BJ (cell line): Measurements from ENCODE around the gene LILRA2. TPM values are rescaled to one million over a fixed set of nuclear protein-coding genes. Genes with fewer than 3 reads are reported as not detected.
"Not testable (repeated sequence)": the region's sequence is repeated elsewhere in the genome, so short reads cannot be mapped to it uniquely, and the experiment has no call there.

Experiments used
- CTCF ChIA-PET: fragments of 350-600 bp; formaldehyde crosslinking; extraction: SDS; loops from one replicate; lab custom pipeline; 2021; ENCODE audit warnings: antibody characterized with exemption, inconsistent platforms; lab: Yijun Ruan, JAX
- POLR2A ChIA-PET: fragments of 300-600 bp; sonication (Branson Sonifier 250); formaldehyde crosslinking; extraction: SDS; loops from one replicate; lab custom pipeline; 2021; ENCODE audit warnings: antibody characterized with exemption; lab: Charles Lee
- DNase-seq: peaks from one replicate; pipeline ENCODE4 v3.0.0-alpha.2; 2011; ENCODE audit warnings: low read depth
- H3K27me3 ChIP-seq: 2 replicates; pipeline ENCODE4 v1.6.0; 2011; ENCODE audit warnings: low read length; ENCODE audit not compliant: control insufficient read depth, insufficient read depth
- H3K36me3 ChIP-seq: 2 replicates; pipeline ENCODE4 v1.5.1; 2011; ENCODE audit warnings: low read length; ENCODE audit not compliant: control insufficient read depth, insufficient read depth
- H3K4me3 ChIP-seq: 2 replicates; pipeline ENCODE4 v1.5.1; 2011; ENCODE audit warnings: low read depth, mild to moderate bottlenecking, control low read depth, low read length
- polyA plus RNA-seq: library from polyadenylated mRNA; depleted of rRNA; stranded (reverse); fragments of >200 nt; gene quantifications from 2 replicates; pipeline ENCODE4 v1.2.3, GENCODE V29; 2011
- TF ChIP-seq, protein P1 (sequence below): IDR thresholded peaks from 2 replicates; pipeline ENCODE4 v1.5.1; 2011; ENCODE audit warnings: low read depth, mild to moderate bottlenecking, control low read depth, inconsistent platforms, low read length, moderate library complexity; ENCODE audit not compliant: insufficient read depth

Gene LILRA2
- polyA plus RNA-seq, 1 experiment = not detected

DNA sequence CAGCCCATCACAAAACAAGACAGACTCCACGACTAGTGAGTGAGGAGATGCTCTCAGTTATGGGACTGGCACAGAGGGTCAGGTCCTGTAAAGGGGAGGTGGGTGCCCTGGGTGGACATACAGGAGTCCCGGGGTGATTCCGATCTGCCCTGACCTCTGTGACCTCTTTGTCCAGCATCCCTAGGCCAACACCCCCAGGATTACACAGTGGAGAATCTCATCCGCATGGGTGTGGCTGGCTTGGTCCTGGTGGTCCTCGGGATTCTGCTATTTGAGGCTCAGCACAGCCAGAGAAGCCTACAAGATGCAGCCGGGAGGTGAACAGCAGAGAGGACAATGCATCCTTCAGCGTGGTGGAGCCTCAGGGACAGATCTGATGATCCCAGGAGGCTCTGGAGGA lies 13.4 kb downstream of the LILRA2 start:
- ChIA-PET POLR2A (no interaction called here), CTCF (no interaction called here)
- H3K36me3 ChIP-seq = no peaks in the 10 kb centered on the region
- TF ChIP-seq, protein P1, sequence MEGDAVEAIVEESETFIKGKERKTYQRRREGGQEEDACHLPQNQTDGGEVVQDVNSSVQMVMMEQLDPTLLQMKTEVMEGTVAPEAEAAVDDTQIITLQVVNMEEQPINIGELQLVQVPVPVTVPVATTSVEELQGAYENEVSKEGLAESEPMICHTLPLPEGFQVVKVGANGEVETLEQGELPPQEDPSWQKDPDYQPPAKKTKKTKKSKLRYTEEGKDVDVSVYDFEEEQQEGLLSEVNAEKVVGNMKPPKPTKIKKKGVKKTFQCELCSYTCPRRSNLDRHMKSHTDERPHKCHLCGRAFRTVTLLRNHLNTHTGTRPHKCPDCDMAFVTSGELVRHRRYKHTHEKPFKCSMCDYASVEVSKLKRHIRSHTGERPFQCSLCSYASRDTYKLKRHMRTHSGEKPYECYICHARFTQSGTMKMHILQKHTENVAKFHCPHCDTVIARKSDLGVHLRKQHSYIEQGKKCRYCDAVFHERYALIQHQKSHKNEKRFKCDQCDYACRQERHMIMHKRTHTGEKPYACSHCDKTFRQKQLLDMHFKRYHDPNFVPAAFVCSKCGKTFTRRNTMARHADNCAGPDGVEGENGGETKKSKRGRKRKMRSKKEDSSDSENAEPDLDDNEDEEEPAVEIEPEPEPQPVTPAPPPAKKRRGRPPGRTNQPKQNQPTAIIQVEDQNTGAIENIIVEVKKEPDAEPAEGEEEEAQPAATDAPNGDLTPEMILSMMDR = no peak
- no peak overlapping the region for H3K4me3 ChIP-seq
- no peak for DNase-seq
- H3K27me3 ChIP-seq = no peaks in the 10 kb centered on the region

DNA sequence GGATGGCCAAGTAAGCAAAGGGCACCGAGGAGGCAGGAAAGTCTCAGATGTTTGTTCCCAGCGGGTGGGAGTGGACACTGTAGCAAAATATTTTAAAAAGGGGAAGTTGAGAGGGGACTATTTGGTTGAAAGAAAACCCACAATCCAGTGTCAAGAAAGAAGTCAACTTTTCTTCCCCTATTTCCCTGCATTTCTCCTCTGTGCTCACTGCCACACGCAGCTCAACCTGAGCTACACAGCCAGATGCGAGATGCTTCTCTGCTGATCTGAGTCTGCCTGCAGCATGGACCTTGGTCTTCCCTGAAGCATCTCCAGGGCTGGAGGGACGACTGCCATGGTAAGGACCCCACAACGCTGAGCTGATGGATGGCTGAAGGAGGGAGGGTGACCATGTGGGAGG lies 19.9 kb downstream of the LILRA2 start, which contains the start of gene LILRA1:
LILRA1 (plus strand) TSS at position 188 of the 400 bp plus-strand sequence. CDS start 613 bp downstream, outside the sequence.
- H3K27me3 ChIP-seq, H3K4me3 ChIP-seq, POLR2A ChIA-PET, H3K36me3 ChIP-seq, DNase-seq, CTCF ChIA-PET: not testable (repeated sequence)

DNA sequence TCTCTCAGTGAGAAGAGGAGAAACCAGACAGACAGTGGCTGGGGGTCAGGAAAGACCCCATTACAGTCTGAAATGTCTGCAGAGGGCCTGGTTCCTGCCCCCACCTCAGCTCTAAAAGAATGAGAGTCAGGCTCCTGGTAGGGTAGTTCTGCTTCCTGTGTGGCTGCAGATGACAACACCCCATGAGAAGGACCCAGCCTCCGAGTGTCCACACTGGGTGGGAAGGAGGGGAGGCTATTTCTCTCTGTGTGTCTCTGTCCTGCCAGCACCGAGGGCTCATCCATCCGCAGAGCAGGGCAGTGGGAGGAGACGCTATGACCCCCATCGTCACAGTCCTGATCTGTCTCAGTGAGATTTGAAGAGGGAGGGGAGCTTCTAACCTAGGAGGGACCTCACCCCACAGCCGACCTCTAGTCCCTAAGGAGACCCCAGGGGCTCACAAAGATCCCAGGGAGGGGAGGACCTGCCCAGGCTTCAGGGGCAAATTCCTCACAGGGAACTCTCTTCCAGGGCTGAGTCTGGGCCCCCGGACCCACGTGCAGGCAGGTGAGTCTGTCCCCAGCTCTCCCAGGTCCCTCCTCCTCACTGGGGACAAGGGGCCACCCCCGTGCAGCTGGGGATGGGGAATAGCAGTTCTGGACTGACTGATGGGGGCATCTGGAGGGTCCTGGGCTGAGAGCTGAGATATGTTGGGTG lies 20.5 kb downstream of the LILRA2 start:
- H3K27me3 ChIP-seq, H3K4me3 ChIP-seq, CTCF ChIA-PET, H3K36me3 ChIP-seq, POLR2A ChIA-PET, DNase-seq: not testable (repeated sequence)

DNA sequence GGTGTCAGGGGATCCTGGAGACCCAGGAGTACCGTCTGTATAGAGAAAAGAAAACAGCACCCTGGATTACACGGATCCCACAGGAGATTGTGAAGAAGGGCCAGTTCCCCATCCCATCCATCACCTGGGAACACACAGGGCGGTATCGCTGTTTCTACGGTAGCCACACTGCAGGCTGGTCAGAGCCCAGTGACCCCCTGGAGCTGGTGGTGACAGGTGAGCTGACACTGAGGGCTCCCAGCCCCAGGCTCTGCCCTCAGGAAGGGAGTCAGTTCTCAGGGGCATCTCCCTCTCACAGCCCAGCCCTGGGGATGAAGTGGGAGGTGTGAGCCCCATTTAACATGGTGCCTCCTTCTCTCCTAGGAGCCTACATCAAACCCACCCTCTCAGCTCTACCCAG lies 21.1 kb downstream of the LILRA2 start:
- H3K36me3 ChIP-seq = no peaks in the 10 kb centered on the region
- H3K4me3 ChIP-seq = no peak overlapping the region
- ChIA-PET POLR2A (no interaction called here), CTCF (no interaction called here)
- DNase-seq = no peak
- TF ChIP-seq, protein P1 = no peak
- no peaks in the 10 kb centered on the region for H3K27me3 ChIP-seq

DNA sequence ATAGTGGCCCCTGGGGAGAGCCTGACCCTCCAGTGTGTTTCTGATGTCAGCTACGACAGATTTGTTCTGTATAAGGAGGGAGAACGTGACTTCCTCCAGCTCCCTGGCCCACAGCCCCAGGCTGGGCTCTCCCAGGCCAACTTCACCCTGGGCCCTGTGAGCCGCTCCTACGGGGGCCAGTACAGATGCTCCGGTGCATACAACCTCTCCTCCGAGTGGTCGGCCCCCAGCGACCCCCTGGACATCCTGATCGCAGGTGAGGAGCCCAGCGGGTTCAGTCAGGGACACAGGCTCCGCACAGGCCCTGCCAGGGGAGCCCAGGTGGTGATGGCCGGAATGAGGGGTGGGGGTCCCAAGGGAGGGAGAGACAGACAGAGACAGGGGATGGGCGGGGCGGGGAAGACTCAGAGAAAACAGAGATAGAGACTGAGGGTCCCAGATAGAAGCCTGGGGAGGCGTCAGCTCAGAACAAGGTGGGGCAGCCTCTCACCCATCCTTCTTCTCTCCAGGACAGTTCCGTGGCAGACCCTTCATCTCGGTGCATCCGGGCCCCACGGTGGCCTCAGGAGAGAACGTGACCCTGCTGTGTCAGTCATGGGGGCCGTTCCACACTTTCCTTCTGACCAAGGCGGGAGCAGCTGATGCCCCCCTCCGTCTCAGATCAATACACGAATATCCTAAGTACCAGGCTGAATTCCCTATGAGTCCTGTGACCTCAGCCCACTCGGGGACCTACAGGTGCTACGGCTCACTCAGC lies 22.3 kb downstream of the LILRA2 start:
- H3K36me3 ChIP-seq, DNase-seq, H3K4me3 ChIP-seq, CTCF ChIA-PET, POLR2A ChIA-PET, H3K27me3 ChIP-seq: not testable (repeated sequence)

DNA sequence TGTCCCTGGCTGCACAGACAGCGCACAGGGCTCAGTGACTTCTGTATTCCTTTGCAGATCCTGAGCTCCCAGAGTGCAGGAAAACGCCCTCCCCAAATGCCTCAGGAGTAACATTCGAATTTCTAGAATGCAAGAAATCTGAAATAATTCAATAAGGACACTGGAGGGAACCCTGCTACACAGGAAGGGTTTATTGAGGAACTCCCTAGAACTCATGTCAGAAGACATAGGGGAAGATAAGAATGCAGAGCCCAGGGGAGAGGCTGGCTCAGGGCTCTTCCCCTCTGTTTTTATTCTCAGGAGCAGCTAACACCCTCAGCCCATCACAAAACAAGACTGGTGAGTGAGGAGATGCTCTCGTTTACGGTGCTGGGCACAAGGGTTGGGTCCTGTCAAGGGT lies 26.6 kb downstream of the LILRA2 start:
- ChIA-PET POLR2A (no interaction called here), CTCF (no interaction called here)
- Histone ChIP-seq H3K36me3 (no peaks in the 10 kb centered on the region), H3K4me3 (no peak overlapping the region), H3K27me3 (no peaks in the 10 kb centered on the region)
- TF ChIP-seq, protein P1 = no peak
- DNase-seq = no peak
